ENCODE results near the gene FKBP2.
"Not testable (repeated sequence)": the region's sequence is repeated elsewhere in the genome, so short reads cannot be mapped to it uniquely, and the experiment has no call there.

Gene FKBP2

DNA sequence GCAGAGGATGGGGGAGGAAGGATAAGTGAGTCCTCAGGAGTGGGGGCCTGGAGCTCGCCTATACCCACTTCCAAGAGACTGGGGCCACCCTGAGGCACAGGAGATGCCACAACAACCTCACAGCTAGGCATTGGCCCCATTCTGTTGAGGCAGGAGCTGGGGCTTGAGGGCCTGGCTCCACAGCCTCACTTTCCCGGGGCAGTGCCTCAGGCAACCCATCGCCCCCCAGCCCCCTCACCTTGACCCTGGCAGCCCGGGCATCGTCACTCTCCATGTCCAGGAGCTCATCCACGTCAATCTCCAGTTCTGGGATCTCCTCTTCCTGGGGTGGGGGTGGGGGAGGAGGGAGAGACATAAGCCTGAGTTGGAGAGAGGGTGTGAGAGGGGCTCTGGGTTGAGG lies 4.1 kb downstream of the FKBP2 start:
- Mint-ChIP-seq H3K27me3 (ENCODE audit: low read depth, poor library complexity) (peaks cover 3% of the 10 kb centered on the region), H3K4me1 (peaks cover 51% of the 10 kb centered on the region), H3K36me3 (ENCODE audit: low read depth) (no peaks in the 10 kb centered on the region), H3K9me3 (no peaks in the 10 kb centered on the region), H3K27ac (no peak overlapping the region), H3K4me3 (peak overlapping the region; percentile 86)
- TF ChIP-seq, protein P1, sequence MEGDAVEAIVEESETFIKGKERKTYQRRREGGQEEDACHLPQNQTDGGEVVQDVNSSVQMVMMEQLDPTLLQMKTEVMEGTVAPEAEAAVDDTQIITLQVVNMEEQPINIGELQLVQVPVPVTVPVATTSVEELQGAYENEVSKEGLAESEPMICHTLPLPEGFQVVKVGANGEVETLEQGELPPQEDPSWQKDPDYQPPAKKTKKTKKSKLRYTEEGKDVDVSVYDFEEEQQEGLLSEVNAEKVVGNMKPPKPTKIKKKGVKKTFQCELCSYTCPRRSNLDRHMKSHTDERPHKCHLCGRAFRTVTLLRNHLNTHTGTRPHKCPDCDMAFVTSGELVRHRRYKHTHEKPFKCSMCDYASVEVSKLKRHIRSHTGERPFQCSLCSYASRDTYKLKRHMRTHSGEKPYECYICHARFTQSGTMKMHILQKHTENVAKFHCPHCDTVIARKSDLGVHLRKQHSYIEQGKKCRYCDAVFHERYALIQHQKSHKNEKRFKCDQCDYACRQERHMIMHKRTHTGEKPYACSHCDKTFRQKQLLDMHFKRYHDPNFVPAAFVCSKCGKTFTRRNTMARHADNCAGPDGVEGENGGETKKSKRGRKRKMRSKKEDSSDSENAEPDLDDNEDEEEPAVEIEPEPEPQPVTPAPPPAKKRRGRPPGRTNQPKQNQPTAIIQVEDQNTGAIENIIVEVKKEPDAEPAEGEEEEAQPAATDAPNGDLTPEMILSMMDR (IDR thresholded peaks at IDR 0.05) = no peak
- no peak for DNase-seq

DNA sequence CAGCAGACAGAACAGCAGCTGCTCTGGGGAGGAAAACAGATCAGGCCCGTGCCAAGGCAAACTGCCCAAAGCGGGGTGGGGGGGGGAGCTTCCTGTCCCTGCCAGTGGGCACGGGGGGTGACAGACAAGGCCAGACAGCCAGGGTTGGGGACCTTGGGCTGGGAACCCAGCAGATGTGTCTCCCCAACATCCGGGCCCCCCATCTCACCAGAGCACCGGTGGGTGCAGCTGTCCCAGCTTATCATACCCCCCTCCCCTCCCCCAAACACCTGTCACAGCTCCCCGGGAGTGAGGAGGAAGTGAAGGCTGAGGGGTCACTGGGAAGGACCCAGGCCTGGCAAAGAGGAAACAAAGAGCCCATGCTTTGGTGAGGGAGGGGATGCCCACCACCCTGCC lies 4.5 kb downstream of the FKBP2 start:
- DNase-seq = no peak
- TF ChIP-seq, protein P1 (IDR thresholded peaks at IDR 0.05) = no peak
- H3K36me3 Mint-ChIP-seq (ENCODE audit: low read depth) = no peaks in the 10 kb centered on the region
- H3K27ac Mint-ChIP-seq = no peak overlapping the region
- H3K27me3 Mint-ChIP-seq (ENCODE audit: low read depth, poor library complexity) = peaks cover 3% of the 10 kb centered on the region
- peak overlapping the region; percentile 86 for H3K4me3 Mint-ChIP-seq
- no peaks in the 10 kb centered on the region for H3K9me3 Mint-ChIP-seq
- H3K4me1 Mint-ChIP-seq = peaks cover 49% of the 10 kb centered on the region

DNA sequence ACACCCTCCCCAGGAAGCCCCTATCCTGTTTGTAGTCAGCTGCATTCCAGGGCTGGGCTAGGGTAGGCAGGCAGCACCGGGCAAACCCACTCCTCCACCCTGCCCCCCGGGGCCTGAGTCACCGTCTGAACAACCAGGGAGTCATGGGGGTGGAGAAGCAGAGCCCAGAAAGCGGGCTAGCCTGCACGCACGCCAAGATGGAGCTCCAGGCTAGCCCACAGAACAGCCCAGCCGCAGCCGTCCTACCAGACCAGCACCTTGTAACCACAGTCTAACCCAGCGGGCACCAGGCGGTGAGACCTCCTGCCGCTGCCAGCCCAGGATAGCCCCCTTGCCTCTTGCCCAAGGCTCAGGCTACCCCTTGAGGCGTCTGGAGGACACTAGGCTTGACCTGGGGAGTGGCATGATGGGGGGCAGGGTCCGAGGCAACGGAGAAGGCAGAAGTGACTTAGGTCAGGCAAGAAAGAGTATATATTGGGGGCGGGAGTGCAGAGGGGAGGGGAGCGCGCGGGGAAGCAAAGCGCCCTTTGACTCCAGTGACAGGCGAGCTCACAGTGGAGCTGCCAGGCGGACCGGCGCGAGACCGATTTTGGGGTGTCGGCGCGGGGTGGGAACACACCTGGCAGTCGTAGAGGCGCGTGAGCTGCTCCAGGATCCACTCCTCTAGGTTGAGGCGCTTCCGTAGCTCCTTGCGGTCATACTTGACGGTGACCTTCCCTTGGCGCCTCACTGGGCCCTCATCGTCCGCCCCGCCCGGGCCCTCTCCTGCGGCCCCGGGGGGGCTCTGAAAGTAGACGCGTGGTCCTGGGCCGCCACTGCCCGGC lies 5.1 kb downstream of the FKBP2 start:
- peaks cover 3% of the 10 kb centered on the region for H3K27me3 Mint-ChIP-seq (ENCODE audit: low read depth, poor library complexity)
- peaks cover 45% of the 10 kb centered on the region for H3K4me1 Mint-ChIP-seq
- H3K27ac Mint-ChIP-seq = no peak overlapping the region
- TF ChIP-seq, protein P1 (IDR thresholded peaks at IDR 0.05) = no peak
- DNase-seq = no peak
- H3K9me3 Mint-ChIP-seq = no peaks in the 10 kb centered on the region
- H3K36me3 Mint-ChIP-seq (ENCODE audit: low read depth) = no peaks in the 10 kb centered on the region
- peak overlapping the region; percentile 86 for H3K4me3 Mint-ChIP-seq

DNA sequence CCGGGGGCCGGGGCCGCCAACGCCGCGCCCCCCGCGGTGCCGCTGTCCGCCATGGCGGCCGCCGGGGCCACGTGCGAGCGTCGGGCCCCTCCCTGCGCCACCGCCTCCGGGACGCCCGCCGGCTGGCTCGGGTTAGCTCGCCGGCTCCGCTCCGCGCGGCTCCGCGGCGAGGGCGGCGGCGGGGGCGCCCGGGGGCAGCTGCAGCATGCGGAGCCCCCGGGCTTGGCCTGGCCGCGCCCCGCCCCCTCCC lies 5.7 kb downstream of the FKBP2 start:
- not testable (repeated sequence) for H3K27ac Mint-ChIP-seq; H3K36me3 Mint-ChIP-seq (ENCODE audit: low read depth); H3K9me3 Mint-ChIP-seq; H3K27me3 Mint-ChIP-seq (ENCODE audit: low read depth, poor library complexity); DNase-seq
- peaks cover 45% of the 10 kb centered on the region for H3K4me1 Mint-ChIP-seq
- H3K4me3 Mint-ChIP-seq = peak overlapping the region; percentile 87

DNA sequence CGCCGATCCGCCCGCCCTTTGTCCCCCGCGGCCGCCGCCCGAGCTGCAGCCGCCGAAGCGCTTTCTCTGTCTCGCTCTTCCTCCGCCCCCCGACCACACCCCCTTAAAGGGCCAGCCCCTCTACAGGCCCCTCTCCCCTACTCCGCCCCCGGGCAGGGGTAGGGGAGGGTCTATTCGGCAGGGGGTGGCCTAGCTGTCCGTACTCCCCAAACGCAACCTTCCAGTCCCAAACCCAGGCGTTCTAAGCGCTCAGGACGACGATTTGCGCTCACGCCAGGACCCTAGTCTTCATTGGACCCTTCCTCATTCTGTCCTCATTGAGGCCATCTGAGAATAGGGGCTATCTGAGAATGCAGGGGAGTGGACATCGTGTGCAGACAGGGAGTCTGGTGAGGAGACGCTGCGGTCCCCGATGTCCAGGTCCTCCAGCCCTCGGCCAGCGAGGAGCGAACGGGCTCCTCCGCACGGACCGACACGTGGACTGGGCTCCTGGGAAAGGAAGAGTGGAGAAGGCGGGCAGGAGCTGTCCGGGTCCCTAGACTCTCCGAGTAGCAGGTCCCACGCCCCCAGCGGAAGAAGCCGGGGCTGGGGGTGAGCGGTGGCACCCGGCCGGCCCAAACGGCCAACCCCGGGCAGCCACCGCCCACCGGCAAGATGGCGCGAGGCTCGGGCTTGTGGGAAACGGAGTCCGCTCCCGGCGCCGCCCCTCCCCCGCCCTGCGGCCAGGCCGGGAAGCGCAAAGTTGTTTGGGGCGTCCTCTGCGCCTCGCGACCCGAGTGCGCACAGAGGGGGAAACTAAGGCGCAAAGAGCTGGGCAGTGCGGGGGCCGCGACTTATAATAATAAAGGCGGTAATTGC lies 6.2 kb downstream of the FKBP2 start, which contains the start of gene PPP1R14B:
PPP1R14B (minus strand) TSS at position 73 of the 858 bp plus-strand sequence. CDS start 270 bp downstream, outside the sequence.
- DNase-seq = peak; percentile 91
- Mint-ChIP-seq H3K4me3 (peak within 1 kb of the TSS; percentile 87), H3K4me1 (peaks cover 50% of the 10 kb centered on the region), H3K27me3 (ENCODE audit: low read depth, poor library complexity) (peaks cover 3% of the 10 kb centered on the region), H3K36me3 (ENCODE audit: low read depth) (no peaks in the 10 kb centered on the region), H3K9me3 (no peaks in the 10 kb centered on the region), H3K27ac (peak within 1 kb of the TSS; percentile 98)
- TF ChIP-seq, protein P1 (IDR thresholded peaks at IDR 0.05) = no peak

DNA sequence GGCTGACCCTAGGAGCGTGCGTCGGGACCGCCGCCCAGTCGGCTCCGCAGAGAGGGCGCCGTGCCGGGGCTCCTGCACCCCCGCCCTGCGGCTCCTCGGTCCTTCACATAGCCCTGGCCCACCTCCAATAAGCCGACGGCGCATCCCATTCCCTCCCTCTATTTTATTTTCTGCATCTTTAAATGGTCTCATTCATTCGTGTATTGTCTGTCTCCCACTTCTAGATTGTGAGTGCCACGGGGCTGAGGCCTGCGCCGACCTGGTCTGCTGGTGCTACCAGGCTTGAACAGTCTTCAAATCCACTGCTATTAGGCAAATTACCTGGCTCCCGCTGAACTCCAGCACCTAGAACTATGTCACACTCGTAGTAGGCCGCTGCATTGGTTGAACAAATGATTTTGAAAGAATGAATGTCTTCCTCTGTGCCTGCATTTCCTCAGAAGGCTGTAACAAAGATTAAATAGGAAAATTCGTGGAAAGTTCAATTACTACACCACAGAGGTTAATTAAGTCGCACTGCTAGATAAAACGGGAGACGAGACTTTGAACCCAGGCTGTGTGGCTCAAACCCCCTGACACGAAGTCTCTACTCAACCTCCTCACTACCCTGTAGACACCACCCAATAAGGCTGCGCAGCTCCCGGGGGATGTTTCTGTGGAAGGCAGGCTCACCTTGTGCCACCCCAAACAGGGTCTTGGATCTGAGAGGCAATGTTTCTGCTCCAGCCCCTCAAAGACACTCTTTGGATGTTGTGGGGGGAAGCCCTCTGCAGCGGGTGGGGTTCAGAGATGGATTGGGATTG lies 7.0 kb downstream of the FKBP2 start:
- Mint-ChIP-seq H3K27me3 (ENCODE audit: low read depth, poor library complexity) (peaks cover 3% of the 10 kb centered on the region), H3K4me3 (peak overlapping the region; percentile 79), H3K36me3 (ENCODE audit: low read depth) (no peaks in the 10 kb centered on the region), H3K27ac (peak overlapping the region; percentile 8), H3K9me3 (no peaks in the 10 kb centered on the region), H3K4me1 (peaks cover 46% of the 10 kb centered on the region)
- no peak for DNase-seq
- TF ChIP-seq, protein P1 (IDR thresholded peaks at IDR 0.05) = no peak

Data from nephron progenitor cell (in vitro differentiated cells).